GM12892 (cell line): ENCODE results near the gene GNB1.

ENCODE experiments used
- DNase-seq: peaks from one replicate; pipeline ENCODE4 v3.0.0; 2011; ENCODE audit not compliant: insufficient read length
- FAIRE-seq: peaks from 2 replicates; lab custom pipeline; 2011; peaks lifted over from hg19 to GRCh38; lab: Jason Lieb, UNC
- POLR2A ChIP-seq: IDR thresholded peaks from 2 replicates; pipeline ENCODE4 v1.6.1; 2011; ENCODE audit warnings: low read depth, low read length, control low read depth
- POLR2AphosphoS5 ChIP-seq: IDR thresholded peaks from 2 replicates; pipeline ENCODE4 v1.6.1; 2011; ENCODE audit warnings: low read depth, low read length, control low read depth
- TAF1 ChIP-seq: IDR thresholded peaks from 2 replicates; pipeline ENCODE4 v1.6.1; 2011; ENCODE audit warnings: low read depth, mild to moderate bottlenecking, control low read depth, low read length, borderline replicate concordance

Gene GNB1

GRCh38 chr1:1779691-1780597 lies 110.9 kb downstream of the GNB1 start:
- DNase-seq = peak; percentile 62
- peak; percentile 96 for FAIRE-seq
- peak; percentile 47; the same call in 1 of the 2 replicates for TF ChIP-seq POLR2A
- no peak for TF ChIP-seq TAF1
- TF ChIP-seq POLR2AphosphoS5 = 0 out of 2 replicates have a peak, but pooled peaks have one; percentile 40

GRCh38 chr1:1779320-1779675 lies 111.6 kb downstream of the GNB1 start:
- DNase-seq (no peak), FAIRE-seq (peak; percentile 51)
- TF ChIP-seq POLR2AphosphoS5 (no peak), TAF1 (no peak), POLR2A (no peak)

GRCh38 chr1:1778663-1779319 lies 112.1 kb downstream of the GNB1 start:
- TF ChIP-seq POLR2A = peak; percentile 48; the same call in 1 of the 2 replicates
- TF ChIP-seq POLR2AphosphoS5 = no peak; the same call in 1 of the 2 replicates
- DNase-seq = peak; percentile 87

GRCh38 chr1:1777950-1778662 lies 112.8 kb downstream of the GNB1 start, which contains the start of gene NADK:
NADK (minus strand) TSS chr1:1778470; CDS start chr1:1765406, 13,064 bp downstream.
- DNase-seq = peak; percentile 75
- no peak for FAIRE-seq
- TF ChIP-seq POLR2A = peak; percentile 46; the same call in 1 of the 2 replicates
- no peak for TF ChIP-seq TAF1
- peak; percentile 22; the same call in 1 of the 2 replicates for TF ChIP-seq POLR2AphosphoS5

More at GRCh38 chr1:1778663-1779319, 112.1 kb downstream of the GNB1 start:
- FAIRE-seq = peak; percentile 98

- no peak for FAIRE-seq
Measured at GRCh38 chr1:1777583-1777899, 113.3 kb downstream of the GNB1 start.

GRCh38 chr1:1776672-1777582 lies 114.0 kb downstream of the GNB1 start:
- no peak for TF ChIP-seq POLR2A
- TF ChIP-seq POLR2AphosphoS5 = no peak
- no peak for TF ChIP-seq TAF1
- FAIRE-seq = no peak
- no peak for DNase-seq

More at GRCh38 chr1:1777583-1777899, 113.3 kb downstream of the GNB1 start:
- DNase-seq = no peak
- no peak for TF ChIP-seq TAF1
- no peak for TF ChIP-seq POLR2AphosphoS5
- no peak for TF ChIP-seq POLR2A

- DNase-seq (no peak), FAIRE-seq (peak; percentile 73)
- TF ChIP-seq POLR2AphosphoS5 (no peak), TAF1 (no peak), POLR2A (no peak)
Measured at GRCh38 chr1:1775327-1776226, 115.3 kb downstream of the GNB1 start.

- DNase-seq (no peak), FAIRE-seq (no peak)
- no peak for TF ChIP-seq POLR2AphosphoS5
Measured at GRCh38 chr1:1773874-1774273, 117.0 kb downstream of the GNB1 start.

GRCh38 chr1:1771096-1771495 lies 119.8 kb downstream of the GNB1 start:
- DNase-seq = no peak
- FAIRE-seq = no peak
- TF ChIP-seq TAF1 (no peak), POLR2AphosphoS5 (no peak), POLR2A (no peak)

- FAIRE-seq (no peak), DNase-seq (no peak)
- no peak for TF ChIP-seq TAF1
Measured at GRCh38 chr1:1770102-1770501, 120.8 kb downstream of the GNB1 start.
